Dendritic cell treated with granulocyte-macrophage colony-stimulating factor and Interleukin-4, amounts not matched to agents 40 ng/mL and 50 ng/mL, for 4 days (primary cell): ENCODE measurements around the gene SLC6A19.
"Not testable (repeated sequence)": the region's sequence is repeated elsewhere in the genome, so short reads cannot be mapped to it uniquely, and the experiment has no call there.

Experiments used
- H3K27ac Mint-ChIP-seq: one replicate; pipeline ENCODE4 v1.8.0; 2022; ENCODE audit warnings: mild to moderate bottlenecking, mixed read lengths
- H3K27me3 Mint-ChIP-seq: one replicate; pipeline ENCODE4 v1.8.0; 2022; ENCODE audit warnings: mild to moderate bottlenecking, mixed read lengths
- H3K36me3 Mint-ChIP-seq: one replicate; pipeline ENCODE4 v1.8.0; 2022; ENCODE audit warnings: low read depth, mixed read lengths
- H3K4me1 Mint-ChIP-seq: one replicate; pipeline ENCODE4 v1.8.0; 2022; ENCODE audit warnings: low read depth, mixed read lengths
- H3K4me3 Mint-ChIP-seq: one replicate; pipeline ENCODE4 v1.8.0; 2022; ENCODE audit warnings: mild to moderate bottlenecking, moderate library complexity, mixed read lengths
- H3K9me3 Mint-ChIP-seq: one replicate; pipeline ENCODE4 v1.8.0; 2022; ENCODE audit warnings: mixed read lengths
- intact Hi-C: fragments of 100-400 bp; cut with micrococcal nuclease; formaldehyde crosslinking; loops from one replicate; pipeline ENCODE4 v1.15.0; 2022

Gene SLC6A19

GRCh38 chr5:1228120-1228519 lies 26.7 kb downstream of the SLC6A19 start:
- H3K27me3 Mint-ChIP-seq, result peaks cover 14% of the 10 kb centered on the region
- intact Hi-C loops, result no loop called here
- H3K9me3 Mint-ChIP-seq, result no peaks in the 10 kb centered on the region
- H3K4me1 Mint-ChIP-seq, result no peaks in the 10 kb centered on the region
- no peak overlapping the region for H3K4me3 Mint-ChIP-seq
- no peak overlapping the region for H3K27ac Mint-ChIP-seq
- no peaks in the 10 kb centered on the region for H3K36me3 Mint-ChIP-seq

GRCh38 chr5:1229023-1229422 lies 27.6 kb downstream of the SLC6A19 start:
- H3K27ac Mint-ChIP-seq, intact Hi-C loops, H3K4me3 Mint-ChIP-seq, H3K4me1 Mint-ChIP-seq, H3K9me3 Mint-ChIP-seq, H3K36me3 Mint-ChIP-seq: not testable (repeated sequence)
- peaks cover 14% of the 10 kb centered on the region for H3K27me3 Mint-ChIP-seq

- Mint-ChIP-seq H3K27me3 (peaks cover 14% of the 10 kb centered on the region), H3K36me3 (no peaks in the 10 kb centered on the region), H3K4me3 (no peak overlapping the region), H3K4me1 (no peaks in the 10 kb centered on the region), H3K9me3 (no peaks in the 10 kb centered on the region), H3K27ac (no peak overlapping the region)
- intact Hi-C loops, result no loop called here
Measured at GRCh38 chr5:1229822-1230221, 28.4 kb downstream of the SLC6A19 start.

GRCh38 chr5:1230551-1230950 lies 29.2 kb downstream of the SLC6A19 start:
- Mint-ChIP-seq H3K27ac (no peak overlapping the region), H3K9me3 (peaks cover 6% of the 10 kb centered on the region), H3K4me3 (no peak overlapping the region), H3K4me1 (no peaks in the 10 kb centered on the region), H3K36me3 (no peaks in the 10 kb centered on the region), H3K27me3 (peaks cover 14% of the 10 kb centered on the region)
- intact Hi-C loops, result no loop called here

- no peaks in the 10 kb centered on the region for H3K36me3 Mint-ChIP-seq
- H3K27me3 Mint-ChIP-seq, result peaks cover 16% of the 10 kb centered on the region
- intact Hi-C loops, result no loop called here
- peaks cover 15% of the 10 kb centered on the region for H3K9me3 Mint-ChIP-seq
- H3K4me1 Mint-ChIP-seq, result no peaks in the 10 kb centered on the region
- H3K4me3 Mint-ChIP-seq, result no peak overlapping the region
- H3K27ac Mint-ChIP-seq, result no peak overlapping the region
Measured at GRCh38 chr5:1231354-1231905, 30.0 kb downstream of the SLC6A19 start.

- Mint-ChIP-seq H3K27me3 (peaks cover 10% of the 10 kb centered on the region), H3K9me3 (peaks cover 15% of the 10 kb centered on the region), H3K27ac (no peak overlapping the region), H3K4me1 (no peaks in the 10 kb centered on the region), H3K36me3 (no peaks in the 10 kb centered on the region), H3K4me3 (no peak overlapping the region)
- intact Hi-C loops, result no loop called here
Measured at GRCh38 chr5:1232780-1233179, 31.4 kb downstream of the SLC6A19 start.

- Mint-ChIP-seq H3K27me3 (peaks cover 2% of the 10 kb centered on the region), H3K36me3 (no peaks in the 10 kb centered on the region), H3K9me3 (peaks cover 15% of the 10 kb centered on the region), H3K4me1 (no peaks in the 10 kb centered on the region), H3K4me3 (no peak overlapping the region), H3K27ac (no peak overlapping the region)
- intact Hi-C loops, result no loop called here
Measured at GRCh38 chr5:1235379-1235778, 34.0 kb downstream of the SLC6A19 start.

GRCh38 chr5:1235838-1236237 lies 34.4 kb downstream of the SLC6A19 start:
- peaks cover 2% of the 10 kb centered on the region for H3K27me3 Mint-ChIP-seq
- H3K4me3 Mint-ChIP-seq, result no peak overlapping the region
- no peaks in the 10 kb centered on the region for H3K4me1 Mint-ChIP-seq
- H3K27ac Mint-ChIP-seq, result no peak overlapping the region
- H3K36me3 Mint-ChIP-seq, result no peaks in the 10 kb centered on the region
- H3K9me3 Mint-ChIP-seq, result peaks cover 15% of the 10 kb centered on the region
- intact Hi-C loops, result no loop called here

GRCh38 chr5:1239505-1240251 lies 38.3 kb downstream of the SLC6A19 start:
- Mint-ChIP-seq H3K27ac (no peak overlapping the region), H3K4me1 (no peaks in the 10 kb centered on the region), H3K4me3 (no peak overlapping the region), H3K27me3 (peaks cover 6% of the 10 kb centered on the region), H3K36me3 (no peaks in the 10 kb centered on the region), H3K9me3 (peaks cover 15% of the 10 kb centered on the region)
- intact Hi-C loops, result no loop called here

GRCh38 chr5:1240496-1241260 lies 39.3 kb downstream of the SLC6A19 start:
- H3K27me3 Mint-ChIP-seq, result peaks cover 11% of the 10 kb centered on the region
- H3K9me3 Mint-ChIP-seq, result peaks cover 8% of the 10 kb centered on the region
- intact Hi-C loops, result no loop called here
- no peaks in the 10 kb centered on the region for H3K4me1 Mint-ChIP-seq
- no peaks in the 10 kb centered on the region for H3K36me3 Mint-ChIP-seq
- H3K27ac Mint-ChIP-seq, result no peak overlapping the region
- H3K4me3 Mint-ChIP-seq, result no peak overlapping the region

- H3K27ac Mint-ChIP-seq, result no peak overlapping the region
- intact Hi-C loops, result no loop called here
- no peaks in the 10 kb centered on the region for H3K9me3 Mint-ChIP-seq
- peaks cover 16% of the 10 kb centered on the region for H3K27me3 Mint-ChIP-seq
- H3K4me1 Mint-ChIP-seq, result no peaks in the 10 kb centered on the region
- no peak overlapping the region for H3K4me3 Mint-ChIP-seq
- H3K36me3 Mint-ChIP-seq, result no peaks in the 10 kb centered on the region
Measured at GRCh38 chr5:1241509-1242080, 40.2 kb downstream of the SLC6A19 start.

GRCh38 chr5:1242733-1243486 lies 41.5 kb downstream of the SLC6A19 start:
- H3K9me3 Mint-ChIP-seq, result no peaks in the 10 kb centered on the region
- intact Hi-C loops, result no loop called here
- H3K4me3 Mint-ChIP-seq, result no peak overlapping the region
- H3K36me3 Mint-ChIP-seq, result no peaks in the 10 kb centered on the region
- peaks cover 20% of the 10 kb centered on the region for H3K27me3 Mint-ChIP-seq
- no peak overlapping the region for H3K27ac Mint-ChIP-seq
- no peaks in the 10 kb centered on the region for H3K4me1 Mint-ChIP-seq

GRCh38 chr5:1243487-1244130 lies 42.2 kb downstream of the SLC6A19 start:
- no peaks in the 10 kb centered on the region for H3K9me3 Mint-ChIP-seq
- intact Hi-C loops, result no loop called here
- H3K4me1 Mint-ChIP-seq, result no peaks in the 10 kb centered on the region
- H3K27ac Mint-ChIP-seq, result no peak overlapping the region
- H3K36me3 Mint-ChIP-seq, result no peaks in the 10 kb centered on the region
- H3K4me3 Mint-ChIP-seq, result no peak overlapping the region
- H3K27me3 Mint-ChIP-seq, result peaks cover 20% of the 10 kb centered on the region
